Activated T-helper 9 cell treated with anti-CD3 and anti-CD28 coated beads, Interleukin-2, amount 50 U/mL, for 16 hours (primary cell): ENCODE results near the gene CUX1.
A peak's percentile ranks its signal among the peaks of the same experiment; 100 is the strongest.

Experiments used
- DNase-seq: peaks from one replicate; pipeline ENCODE4 v3.0.0-alpha.2; 2020; ENCODE audit warnings: low read depth

The CUX1 gene

GRCh38 chr7:102272075-102272916 lies 454.9 kb downstream of the CUX1 start:
- DNase-seq = peak; percentile 65

- no peak for DNase-seq
These were observed 455.7 kb downstream of the CUX1 start for GRCh38 chr7:102272917-102273748.

GRCh38 chr7:102273749-102274712 lies 456.6 kb downstream of the CUX1 start:
- no peak for DNase-seq

GRCh38 chr7:102275123-102275703 lies 457.8 kb downstream of the CUX1 start:
- DNase-seq = no peak

GRCh38 chr7:102277901-102278300 lies 460.5 kb downstream of the CUX1 start:
- no peak for DNase-seq

- DNase-seq = peak; percentile 38
These were observed 462.3 kb downstream of the CUX1 start for GRCh38 chr7:102279537-102280400.

- DNase-seq = no peak
These were observed 463.1 kb downstream of the CUX1 start for GRCh38 chr7:102280521-102280920.

GRCh38 chr7:102281785-102282184 lies 464.4 kb downstream of the CUX1 start:
- no peak for DNase-seq

- no peak for DNase-seq
These were observed 465.3 kb downstream of the CUX1 start for GRCh38 chr7:102282465-102283362.

GRCh38 chr7:102283477-102284189 lies 466.2 kb downstream of the CUX1 start:
- no peak for DNase-seq

GRCh38 chr7:102284399-102284798 lies 467.0 kb downstream of the CUX1 start:
- no peak for DNase-seq

- DNase-seq = no peak
These were observed 467.6 kb downstream of the CUX1 start for GRCh38 chr7:102284891-102285539.

- DNase-seq = no peak
These were observed 468.3 kb downstream of the CUX1 start for GRCh38 chr7:102285540-102286236.

GRCh38 chr7:102286237-102287110 lies 469.0 kb downstream of the CUX1 start, which contains the start of gene SH2B2:
Gene SH2B2 (plus strand): TSS chr7:102286868. CDS start chr7:102300551, 13,683 bp downstream.
- peak; percentile 27 for DNase-seq

- no peak for DNase-seq
These were observed 469.9 kb downstream of the CUX1 start for GRCh38 chr7:102287111-102287980.

GRCh38 chr7:102287981-102288278 lies 470.5 kb downstream of the CUX1 start:
- no peak for DNase-seq
